ENCODE measurements around the gene TMEM51.

GRCh38 chr1:15256584-15256983 lies 103.0 kb downstream of the TMEM51 start:
- no peak for TF ChIP-seq POLR2A (IDR thresholded peaks at IDR 0.05)
- TF ChIP-seq CTCF (IDR thresholded peaks at IDR 0.05 in 8 of 11, conservative IDR thresholded peaks at IDR 0.05 in 3 of 11) = no peak
- no peak for TF ChIP-seq POLR2AphosphoS5 (IDR thresholded peaks at IDR 0.05)

All from spleen (tissue), 7 donors.